Activated CD4-positive, CD25-positive, alpha-beta regulatory T cell (primary cell): ENCODE data around the gene ARID1B.
"Not testable (repeated sequence)": the region's sequence is repeated elsewhere in the genome, so short reads cannot be mapped to it uniquely, and the experiment has no call there.

Source experiments
- DNase-seq, 4 experiments: peaks; one replicate each; lab custom pipeline; 2025; lab: John Stamatoyannopoulos, UW

Gene ARID1B

DNA sequence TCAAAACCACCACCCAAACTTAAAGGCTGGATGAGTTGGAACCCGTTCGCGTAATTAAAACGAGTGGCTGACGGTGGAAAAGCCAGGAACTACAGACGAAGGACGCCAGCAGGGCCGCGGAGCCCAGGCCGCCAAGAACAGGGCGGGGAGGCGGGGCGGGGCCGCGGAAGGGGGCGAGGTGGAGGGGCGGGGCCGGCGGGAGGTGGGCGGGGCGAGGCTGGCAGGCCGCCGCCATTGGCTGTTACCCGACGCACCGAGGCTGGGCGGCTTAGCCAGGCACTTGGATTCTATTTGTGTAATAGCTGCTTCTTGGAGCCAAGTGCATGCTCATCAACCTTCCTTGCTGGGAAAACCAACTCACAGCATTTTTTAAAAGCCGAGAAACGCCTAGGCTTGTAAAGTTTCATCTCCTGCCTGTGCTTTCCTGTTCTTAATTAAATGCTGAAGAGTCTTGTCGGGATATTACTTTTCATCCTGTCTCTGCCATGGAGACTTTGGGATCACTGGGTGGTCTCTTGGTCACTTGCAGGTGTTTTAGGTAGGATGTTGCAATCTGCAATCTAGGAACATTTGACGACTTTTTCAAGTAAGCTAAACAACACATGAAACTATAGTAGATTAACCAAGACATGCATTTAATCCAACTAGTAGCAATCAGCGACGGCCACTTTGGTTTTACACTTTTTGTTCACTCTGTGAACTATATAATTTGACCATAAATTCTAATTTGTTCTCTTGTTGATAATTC, 245.0 kb downstream of the ARID1B start:
- peak; percentile 68 to 81 (median 74) for DNase-seq

DNA sequence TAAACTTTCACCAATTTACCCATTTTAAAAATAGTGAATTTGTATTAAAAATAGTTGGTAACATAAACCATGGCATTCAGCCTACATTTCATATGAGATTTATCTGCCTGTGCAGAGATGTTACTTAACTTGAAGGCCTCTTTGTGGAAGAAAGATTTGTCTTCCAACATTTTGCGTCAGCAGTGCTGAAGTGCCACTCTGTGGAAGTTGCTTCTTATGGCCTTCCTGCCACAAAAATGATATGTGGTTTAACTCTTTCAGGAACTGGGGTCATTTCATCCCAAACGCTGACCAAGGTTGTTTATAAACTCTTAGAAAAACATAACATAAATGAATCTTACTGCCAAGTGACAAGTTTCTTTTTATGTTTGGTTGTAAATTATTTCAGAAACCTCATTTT, 246.8 kb downstream of the ARID1B start:
- no peak for DNase-seq

- no peak for DNase-seq
Observed at GRCh38 chr6:157024745-157025144, 247.6 kb downstream of the ARID1B start.

GRCh38 chr6:157025437-157025836, 248.3 kb downstream of the ARID1B start:
- no peak for DNase-seq

GRCh38 chr6:157029980-157030690, 253.0 kb downstream of the ARID1B start:
- DNase-seq = no peak

DNA sequence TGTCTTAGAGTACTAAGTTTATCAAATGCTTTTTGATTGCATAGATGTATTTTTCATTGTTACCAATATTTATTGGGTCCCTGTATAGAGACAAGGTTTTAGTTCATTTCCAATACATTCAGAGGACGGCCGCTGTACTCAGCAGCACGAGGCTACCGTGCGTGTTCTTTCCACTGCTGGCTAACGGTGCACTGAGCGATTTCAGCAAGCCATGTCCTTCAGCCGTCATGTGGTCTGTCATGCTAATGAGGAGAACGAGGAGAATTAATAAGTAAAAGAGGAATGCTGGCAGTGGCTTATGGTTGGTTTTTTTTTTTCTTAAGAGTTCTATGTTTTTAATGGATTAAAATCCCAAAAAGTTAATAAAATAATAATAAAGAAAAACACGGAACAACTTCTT, 253.6 kb downstream of the ARID1B start:
- DNase-seq = no peak

GRCh38 chr6:157032923-157033322, 255.7 kb downstream of the ARID1B start:
- DNase-seq = no peak

- no peak for DNase-seq
Observed at GRCh38 chr6:157033428-157034140, 256.4 kb downstream of the ARID1B start.

DNA sequence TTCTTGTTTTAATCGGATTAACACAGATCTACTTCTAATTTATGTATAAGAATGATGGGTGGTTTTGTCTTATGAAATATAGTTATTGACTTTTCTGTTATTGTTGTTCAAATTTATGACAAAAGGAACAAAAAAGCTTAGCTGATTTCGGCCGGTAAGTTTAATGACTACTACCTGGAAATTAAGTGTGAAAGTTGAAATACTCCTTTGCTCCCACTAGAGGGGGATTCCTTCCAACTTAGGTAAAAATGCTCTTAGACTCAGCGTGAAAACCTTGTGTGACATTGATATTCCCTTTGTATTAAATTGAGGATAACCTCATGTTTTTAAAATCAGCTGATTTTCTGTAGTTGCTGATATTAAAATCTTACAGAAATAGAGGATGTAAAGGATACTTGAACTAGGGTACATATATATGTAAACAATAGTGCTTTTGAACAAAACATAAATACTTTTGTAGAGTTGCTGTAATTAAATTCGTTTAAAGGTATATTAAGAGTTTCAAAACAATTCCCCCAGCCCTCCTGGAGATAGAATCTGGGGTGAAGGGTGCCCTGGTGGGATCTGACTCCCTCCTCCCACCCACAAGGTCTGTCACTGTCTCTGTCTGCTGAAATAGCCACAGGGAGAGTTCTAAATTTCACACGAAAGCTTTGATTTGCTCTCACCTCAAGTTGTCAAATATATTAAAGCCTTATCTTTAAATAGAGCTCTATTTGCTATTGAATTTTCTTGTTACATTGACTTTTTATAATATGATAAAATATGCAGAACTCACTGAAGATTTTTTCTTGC, 257.5 kb downstream of the ARID1B start:
- no peak for DNase-seq

DNA sequence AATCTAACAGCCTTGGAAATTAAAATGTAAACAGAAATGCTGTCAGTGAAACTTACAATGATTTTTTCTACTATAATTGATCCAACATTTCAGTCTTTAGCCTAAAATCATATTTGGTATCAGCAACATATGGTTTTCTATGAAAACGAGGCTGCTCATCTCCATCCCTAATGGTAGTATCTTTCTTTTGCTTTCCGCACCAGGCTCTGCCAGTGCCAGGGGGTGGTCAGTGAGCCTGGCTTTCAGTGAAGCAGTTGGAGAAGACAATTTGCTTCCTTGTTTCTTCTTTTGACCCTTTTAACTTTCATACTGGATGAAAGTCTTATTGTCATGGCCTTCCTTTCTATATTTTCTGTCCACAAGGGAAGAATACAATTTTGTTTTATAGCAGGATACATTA, 258.4 kb downstream of the ARID1B start:
- no peak for DNase-seq

GRCh38 chr6:157036245-157036711, 259.1 kb downstream of the ARID1B start:
- DNase-seq = no peak

- DNase-seq = no peak
Observed at GRCh38 chr6:157037165-157037564, 260.0 kb downstream of the ARID1B start.

DNA sequence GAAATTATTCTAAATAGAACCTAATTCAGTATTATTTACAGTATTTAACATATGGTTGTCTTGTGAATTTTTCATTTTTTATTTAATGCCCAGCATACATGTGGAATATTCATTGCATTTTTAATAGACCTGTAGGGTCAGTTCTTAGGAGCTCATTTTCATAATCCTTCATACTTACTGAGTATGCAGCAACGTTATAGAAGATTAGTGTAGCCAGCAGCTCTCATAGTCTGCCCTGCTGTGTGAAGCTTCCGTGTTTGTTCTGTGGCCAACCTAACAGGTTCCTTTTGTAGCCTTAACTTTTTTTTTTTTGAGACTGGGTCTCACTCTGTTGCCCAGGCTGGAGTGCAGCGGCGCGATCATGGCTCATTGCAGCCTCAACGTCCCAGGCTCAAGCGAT, 261.4 kb downstream of the ARID1B start:
- no peak for DNase-seq

DNA sequence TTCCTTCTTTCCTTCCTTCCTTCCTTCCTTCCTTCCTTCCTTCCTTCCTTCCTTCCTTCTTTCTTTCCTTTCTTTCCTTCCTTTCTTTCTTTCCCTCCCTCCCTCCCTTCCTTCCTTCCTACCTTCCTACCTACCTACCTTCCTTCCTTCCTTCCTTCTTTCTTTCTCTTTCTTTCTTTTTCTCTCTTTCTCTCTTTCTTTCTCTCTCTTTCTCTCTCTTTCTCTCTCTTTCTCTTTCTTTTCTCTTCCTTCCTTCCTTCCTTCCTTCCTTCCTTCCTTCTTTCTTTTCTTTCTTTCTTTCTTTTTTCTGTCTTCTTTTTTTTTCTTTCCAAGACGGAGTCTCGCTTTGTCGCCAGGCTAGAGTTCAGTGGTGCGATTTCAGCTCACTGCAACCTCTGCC, 262.5 kb downstream of the ARID1B start:
- not testable (repeated sequence) for DNase-seq

DNA sequence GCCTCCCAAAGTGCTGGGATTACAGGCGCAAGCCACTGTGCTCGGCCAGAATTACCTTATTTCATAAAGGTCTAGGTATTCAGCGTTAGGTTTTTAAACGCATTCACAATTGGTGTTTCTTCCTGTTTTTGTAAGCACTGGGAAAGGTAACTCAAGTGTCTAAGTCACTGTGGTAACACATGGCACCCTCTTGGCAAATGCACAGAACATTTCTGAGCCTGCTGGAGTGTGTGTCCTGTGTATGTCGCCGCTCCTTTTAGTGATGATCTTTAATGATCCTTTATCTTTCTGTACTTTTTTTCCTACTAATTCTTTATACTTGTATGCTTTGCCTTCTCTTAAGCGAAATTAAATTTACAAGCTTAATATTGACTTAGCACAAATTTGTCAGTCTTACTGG, 263.0 kb downstream of the ARID1B start:
- no peak for DNase-seq

DNA sequence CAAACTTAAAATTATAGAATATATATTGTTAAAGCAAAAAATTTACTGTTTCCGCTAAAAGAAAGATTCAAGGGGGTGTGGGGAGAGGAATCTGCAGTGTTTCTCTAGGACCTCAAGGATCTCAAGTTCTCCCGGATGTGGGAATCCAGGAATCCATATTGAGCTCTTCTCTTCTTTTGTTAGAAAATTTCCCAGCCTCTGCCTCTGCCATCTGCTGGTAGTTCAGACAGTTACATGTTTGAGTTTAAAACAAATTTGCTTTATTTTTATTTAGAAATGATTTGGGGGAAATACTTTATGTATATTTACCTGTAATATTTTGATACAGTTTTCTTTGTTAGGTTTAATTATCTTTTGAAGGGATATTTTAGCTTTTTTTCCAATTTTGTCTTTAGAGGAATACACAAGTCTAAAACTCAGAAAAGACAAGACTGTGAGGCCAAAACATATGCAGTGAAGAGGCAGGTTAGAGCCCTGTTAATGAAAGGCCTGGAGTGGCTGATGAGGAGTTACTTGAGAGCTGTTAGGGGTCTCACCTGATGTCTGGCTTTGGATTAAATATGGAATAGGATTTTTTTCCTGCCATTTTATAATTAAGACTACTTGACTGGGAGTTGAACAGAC, 268.8 kb downstream of the ARID1B start:
- no peak for DNase-seq

DNA sequence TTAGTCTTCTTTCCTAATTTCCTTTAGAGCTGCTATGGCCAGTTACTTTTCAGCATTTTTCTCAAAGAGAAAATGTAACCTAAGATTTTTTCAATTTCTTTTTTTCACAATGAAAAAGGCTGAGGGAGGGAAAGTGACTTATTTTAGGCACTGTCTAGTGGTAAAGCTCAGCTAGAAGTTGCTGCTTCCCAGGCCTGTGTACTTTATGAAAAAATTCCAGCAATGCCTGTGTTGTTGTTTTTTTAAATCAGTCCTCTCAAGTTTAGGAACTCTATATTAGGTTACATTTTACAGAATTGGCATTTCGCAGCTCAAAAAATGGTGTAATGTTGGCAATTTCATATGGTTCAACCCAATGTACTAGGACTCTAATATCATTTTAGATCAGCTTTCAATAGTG, 269.6 kb downstream of the ARID1B start:
- DNase-seq = no peak

- no peak for DNase-seq
Observed at GRCh38 chr6:157047328-157047727, 270.1 kb downstream of the ARID1B start.

DNA sequence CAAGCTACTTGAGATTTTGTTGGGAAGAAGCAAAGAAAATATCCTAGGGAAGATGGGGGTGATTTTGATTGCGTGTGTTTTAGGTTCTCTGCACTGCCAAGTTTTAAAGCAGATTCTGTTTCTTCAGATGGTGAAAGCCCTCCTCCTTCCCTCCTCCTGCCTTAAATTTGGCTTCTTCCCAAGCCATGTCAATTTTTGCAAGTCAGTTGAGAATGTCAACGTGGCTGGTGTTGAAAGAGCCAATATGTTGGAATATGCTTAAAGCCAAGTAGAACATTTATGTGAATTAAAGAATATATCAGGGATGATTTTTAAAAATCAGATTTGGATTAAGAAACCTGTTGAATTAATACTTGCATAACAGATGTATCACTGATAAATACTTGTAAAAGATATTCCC, 270.8 kb downstream of the ARID1B start:
- no peak for DNase-seq

DNA sequence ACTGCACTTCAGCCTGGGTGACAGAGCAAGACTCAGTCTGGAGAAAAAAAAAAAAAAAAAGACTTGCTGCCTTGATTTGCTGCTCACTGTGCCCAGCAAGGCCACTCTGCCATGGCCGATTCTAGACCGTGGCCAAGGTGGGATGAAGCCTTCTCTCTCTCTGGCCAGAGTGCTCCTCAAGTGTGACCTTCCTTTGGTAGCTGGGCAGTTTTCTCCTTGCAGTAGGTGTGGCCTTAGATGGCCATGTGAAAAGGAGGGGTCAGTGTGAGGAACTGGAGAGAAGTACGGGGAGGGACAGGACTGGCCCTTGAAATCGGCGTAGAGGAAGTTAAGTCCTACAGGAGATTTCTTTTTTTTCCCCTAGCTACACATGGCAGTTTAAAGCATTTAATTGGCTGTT, 272.0 kb downstream of the ARID1B start:
- DNase-seq = no peak

- no peak for DNase-seq
Observed at GRCh38 chr6:157050537-157051265, 273.5 kb downstream of the ARID1B start.
